Liver (tissue), 9 donors: ENCODE results near the gene PCDH9. TPM values are rescaled to one million over a fixed set of nuclear protein-coding genes. Genes with fewer than 3 reads are reported as not detected.
A peak's percentile ranks its signal among the peaks of the same experiment; 100 is the strongest.

Experiments used
- DNase-seq: peaks from one replicate; pipeline ENCODE4 v3.0.0-alpha.2; 2017; ENCODE audit warnings: low spot score
- H3K27ac ChIP-seq, 2 donors: one replicate each; pipeline ENCODE4 v1.7.0; 2013; ENCODE audit warnings: inconsistent platforms in 2 of 2, low read length in 2 of 2, control low read depth in 1 of 2, low read depth in 1 of 2, mild to moderate bottlenecking in 1 of 2
- H3K27me3 ChIP-seq, 4 donors: one replicate each; pipeline versions ENCODE4 v1.6.1 to v1.7.0; 2013; ENCODE audit warnings: low read length in 3 of 4, inconsistent platforms in 1 of 4, mild to moderate bottlenecking in 1 of 4, moderate library complexity in 1 of 4; ENCODE audit not compliant: control insufficient read depth in 4 of 4, insufficient read depth in 4 of 4
- H3K36me3 ChIP-seq, 4 donors: one replicate each; pipeline versions ENCODE4 v1.6.1 to v1.7.0; 2013; ENCODE audit warnings: low read length in 3 of 4, mild to moderate bottlenecking in 3 of 4, low read depth in 1 of 4, moderate library complexity in 1 of 4; ENCODE audit not compliant: control insufficient read depth in 4 of 4, insufficient read depth in 3 of 4
- H3K4me1 ChIP-seq, 4 donors: one replicate each; pipeline versions ENCODE4 v1.6.1 to v1.7.0; 2013; ENCODE audit warnings: low read length in 3 of 4, mild to moderate bottlenecking in 3 of 4, moderate library complexity in 1 of 4; ENCODE audit not compliant: control insufficient read depth in 4 of 4, insufficient read depth in 4 of 4
- H3K4me3 ChIP-seq, 3 donors: one replicate each; pipeline versions ENCODE4 v1.6.1 to v1.7.0; 2013; ENCODE audit warnings: low read length in 3 of 3, control low read depth in 1 of 3, low read depth in 1 of 3, mild to moderate bottlenecking in 1 of 3
- H3K9ac ChIP-seq, 2 donors: one replicate each; pipeline ENCODE4 v1.7.0; 2013; ENCODE audit warnings: low read length in 2 of 2, mild to moderate bottlenecking in 2 of 2, moderate library complexity in 2 of 2, control low read depth in 1 of 2, low read depth in 1 of 2
- H3K9me3 ChIP-seq, 4 donors: one replicate each; pipeline versions ENCODE4 v1.6.1 to v1.7.0; 2013; ENCODE audit warnings: low read length in 3 of 4; ENCODE audit not compliant: control insufficient read depth in 4 of 4
- CTCF ChIP-seq: fragments of 150-350 bp; IDR thresholded peaks from 2 replicates; pipeline ENCODE4 v1.5.1; 2017; ENCODE audit warnings: improper control_type of control experiment, low read depth, low read length; ENCODE audit not compliant: missing input control
- FOXA2 ChIP-seq: IDR thresholded peaks from 2 replicates; pipeline ENCODE4 v1.6.1; 2016; ENCODE audit warnings: antibody characterized with exemption
- HNF4G ChIP-seq: IDR thresholded peaks from 2 replicates; pipeline ENCODE4 v1.6.1; 2016; ENCODE audit warnings: antibody characterized with exemption
- JUND ChIP-seq, 2 donors: IDR thresholded peaks; 2 replicates each; pipeline ENCODE4 v1.6.1; 2016; ENCODE audit warnings: antibody characterized with exemption in 2 of 2
- NR2F2 ChIP-seq: IDR thresholded peaks from 2 replicates; pipeline ENCODE4 v1.6.1; 2016; ENCODE audit warnings: antibody characterized with exemption
- RAD21 ChIP-seq, 2 donors: IDR thresholded peaks; 2 replicates each; pipeline ENCODE4 v1.6.1; 2016; ENCODE audit warnings: antibody characterized with exemption in 2 of 2, mild to moderate bottlenecking in 2 of 2
- RXRA ChIP-seq, 2 donors: IDR thresholded peaks; 2 replicates each; pipeline ENCODE4 v1.6.1; 2017 to 2018; ENCODE audit warnings: antibody characterized with exemption in 2 of 2, mild to moderate bottlenecking in 1 of 2
- YY1 ChIP-seq: IDR thresholded peaks from 2 replicates; pipeline ENCODE4 v1.6.1; 2016; ENCODE audit warnings: antibody characterized with exemption, mild to moderate bottlenecking
- WGBS: extraction: QIAGEN DNeasy Blood & Tissue Kit; methylation state at CpG from one replicate; pipeline ENCODE4 v1.1.7; 2013; 5-methylcytosine and 5-hydroxymethylcytosine counted together
- polyA plus RNA-seq, 2 donors: library from polyadenylated mRNA; stranded (reverse) in 1 of 2; unstranded in 1 of 2; fragments of 200-250 nt in 1 of 2; fragments of >200 nt in 1 of 2; fragmentation: Nextera tagmentation in 1 of 2; extraction: Ambion mirVana in 1 of 2; gene quantifications; one replicate each; pipeline versions ENCODE4 v1.2.1 to v1.2.3, GENCODE V29; 2013 to 2015
- total RNA-seq, 2 donors: library from RNA; depleted of rRNA; stranded (reverse); fragments of >200 nt; gene quantifications; one replicate each; pipeline ENCODE4 v1.2.3, GENCODE V29; 2014
- TF ChIP-seq, protein P1 (sequence below): IDR thresholded peaks from 2 replicates; pipeline ENCODE4 v1.6.1; 2016; ENCODE audit warnings: antibody characterized with exemption
- TF ChIP-seq, protein P2 (sequence below): IDR thresholded peaks from 2 replicates; pipeline ENCODE4 v1.6.1; 2016; ENCODE audit warnings: antibody characterized with exemption
- donor health status: healthy.
- donor health status: healthy.
- donor health status: healthy.
- donor health status: healthy.
- donor health status: healthy.

The PCDH9 gene
- total and polyA plus RNA-seq, 4 donors: 0.90 to 4.0 (median 2.2) TPM

GRCh38 chr13:67077132-67077531, 153.0 kb downstream of the PCDH9 start (continued):
- TF ChIP-seq NR2F2 (peak; percentile 18), YY1 (peak; percentile 73)

DNA sequence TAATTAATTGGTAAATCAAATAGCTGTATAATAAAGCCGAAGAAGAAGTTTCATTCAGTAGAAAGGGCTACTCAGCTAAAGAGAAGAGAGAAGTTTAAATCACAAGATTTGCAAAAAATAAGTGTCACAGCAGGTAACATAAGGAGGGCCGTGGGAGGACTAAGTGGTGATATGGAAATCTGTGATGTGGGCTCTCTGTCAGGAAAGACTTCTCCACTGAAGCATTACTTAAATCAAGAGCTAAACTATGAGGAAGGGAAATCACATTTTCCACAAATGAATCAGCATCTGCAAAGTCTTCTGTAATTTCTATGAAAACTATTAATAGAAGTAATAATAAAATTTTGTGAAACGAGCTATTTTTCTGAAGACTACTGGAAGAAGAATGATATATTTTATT, 153.8 kb downstream of the PCDH9 start:
- no peak for DNase-seq
- H3K27me3 ChIP-seq: no peaks in the 10 kb centered on the region
- TF ChIP-seq NR2F2 (no peak), CTCF (no peak), RXRA (IDR thresholded peaks at IDR 0.05) (no peak), JUND (IDR thresholded peaks at IDR 0.05) (no peak), HNF4G (no peak), FOXA2 (no peak)
- TF ChIP-seq, protein P1, sequence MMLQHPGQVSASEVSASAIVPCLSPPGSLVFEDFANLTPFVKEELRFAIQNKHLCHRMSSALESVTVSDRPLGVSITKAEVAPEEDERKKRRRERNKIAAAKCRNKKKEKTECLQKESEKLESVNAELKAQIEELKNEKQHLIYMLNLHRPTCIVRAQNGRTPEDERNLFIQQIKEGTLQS: no peak
- TF ChIP-seq, protein P2, sequence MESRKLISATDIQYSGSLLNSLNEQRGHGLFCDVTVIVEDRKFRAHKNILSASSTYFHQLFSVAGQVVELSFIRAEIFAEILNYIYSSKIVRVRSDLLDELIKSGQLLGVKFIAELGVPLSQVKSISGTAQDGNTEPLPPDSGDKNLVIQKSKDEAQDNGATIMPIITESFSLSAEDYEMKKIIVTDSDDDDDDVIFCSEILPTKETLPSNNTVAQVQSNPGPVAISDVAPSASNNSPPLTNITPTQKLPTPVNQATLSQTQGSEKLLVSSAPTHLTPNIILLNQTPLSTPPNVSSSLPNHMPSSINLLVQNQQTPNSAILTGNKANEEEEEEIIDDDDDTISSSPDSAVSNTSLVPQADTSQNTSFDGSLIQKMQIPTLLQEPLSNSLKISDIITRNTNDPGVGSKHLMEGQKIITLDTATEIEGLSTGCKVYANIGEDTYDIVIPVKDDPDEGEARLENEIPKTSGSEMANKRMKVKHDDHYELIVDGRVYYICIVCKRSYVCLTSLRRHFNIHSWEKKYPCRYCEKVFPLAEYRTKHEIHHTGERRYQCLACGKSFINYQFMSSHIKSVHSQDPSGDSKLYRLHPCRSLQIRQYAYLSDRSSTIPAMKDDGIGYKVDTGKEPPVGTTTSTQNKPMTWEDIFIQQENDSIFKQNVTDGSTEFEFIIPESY: no peak
- no peak overlapping the region for H3K4me3 ChIP-seq
- no peaks in the 10 kb centered on the region for H3K9me3 ChIP-seq
- H3K36me3 ChIP-seq: no peaks in the 10 kb centered on the region
- no peak overlapping the region for H3K9ac ChIP-seq
- 88% methylated on average over 3 of the region's 3 CpGs for WGBS
- H3K27ac ChIP-seq: no peak overlapping the region
- peaks cover 0 to 10% (median 5%) of the 10 kb centered on the region in 4 donors for H3K4me1 ChIP-seq

GRCh38 chr13:67075239-67075638, 154.9 kb downstream of the PCDH9 start:
- no peak for DNase-seq
- Histone ChIP-seq H3K36me3 (no peaks in the 10 kb centered on the region), H3K4me1 (peaks cover 0 to 6% (median 5%) of the 10 kb centered on the region in 4 donors), H3K27ac (no peak overlapping the region), H3K9me3 (no peaks in the 10 kb centered on the region), H3K9ac (no peak overlapping the region), H3K4me3 (no peak overlapping the region), H3K27me3 (no peaks in the 10 kb centered on the region)
- 18% methylated on average over 1 of the region's 1 CpG for WGBS
- no peak for TF ChIP-seq NR2F2
- TF ChIP-seq CTCF: peak; percentile 34
- TF ChIP-seq RAD21 (IDR thresholded peaks at IDR 0.05): peak; percentile 62 to 84
